NCI-H446 treated with DMSO at 0.1 percent for 48 hours (cell line): ENCODE data around the gene LYG2.
"Not testable (repeated sequence)": the region's sequence is repeated elsewhere in the genome, so short reads cannot be mapped to it uniquely, and the experiment has no call there.

Experiments used
- DNase-seq: peaks from one replicate; lab custom pipeline; 2025; lab: John Stamatoyannopoulos, UW

Gene LYG2

GRCh38 chr2:99255491-99256318, at the start of gene LYG2:
TSS of gene LYG2 (minus strand) at chr2:99255666. CDS start at chr2:99254260, 1,406 bp downstream.
- no peak for DNase-seq

GRCh38 chr2:99301097-99301496, 45.6 kb upstream of the LYG2 start, which contains the start of gene LYG1:
TSS of gene LYG1 (minus strand) at chr2:99301197. CDS start at chr2:99295670, 5,527 bp downstream.
- not testable (repeated sequence) for DNase-seq

GRCh38 chr2:99299580-99299979, 44.1 kb upstream of the LYG2 start:
- DNase-seq, result no peak

- DNase-seq, result no peak
These were observed 42.5 kb upstream of the LYG2 start for GRCh38 chr2:99297994-99298393.

GRCh38 chr2:99285526-99285925, 30.1 kb upstream of the LYG2 start:
- no peak for DNase-seq

GRCh38 chr2:99279969-99280695, 24.7 kb upstream of the LYG2 start:
- no peak for DNase-seq

GRCh38 chr2:99278793-99279291, 23.4 kb upstream of the LYG2 start:
- DNase-seq, result no peak

- DNase-seq, result not testable (repeated sequence)
These were observed 22.8 kb upstream of the LYG2 start for GRCh38 chr2:99278195-99278765.

- DNase-seq, result no peak
These were observed 20.4 kb upstream of the LYG2 start for GRCh38 chr2:99275882-99276281.

- no peak for DNase-seq
These were observed 5.8 kb upstream of the LYG2 start for GRCh38 chr2:99261242-99261641.

GRCh38 chr2:99260184-99260583, 4.7 kb upstream of the LYG2 start:
- no peak for DNase-seq

- DNase-seq, result no peak
These were observed 4.0 kb upstream of the LYG2 start for GRCh38 chr2:99259465-99259864.

- DNase-seq, result no peak
These were observed 1.2 kb upstream of the LYG2 start for GRCh38 chr2:99256677-99257076.

GRCh38 chr2:99249951-99250350, 5.5 kb downstream of the LYG2 start:
- no peak for DNase-seq

GRCh38 chr2:99242151-99242550, 13.3 kb downstream of the LYG2 start:
- DNase-seq, result no peak

- no peak for DNase-seq
These were observed 15.0 kb downstream of the LYG2 start for GRCh38 chr2:99240431-99240830.

- no peak for DNase-seq
These were observed 16.9 kb downstream of the LYG2 start for GRCh38 chr2:99238599-99238998.

- not testable (repeated sequence) for DNase-seq
These were observed 22.3 kb downstream of the LYG2 start for GRCh38 chr2:99233177-99233576.

- DNase-seq, result no peak
These were observed 37.5 kb downstream of the LYG2 start for GRCh38 chr2:99217929-99218501.

GRCh38 chr2:99216096-99216495, 39.4 kb downstream of the LYG2 start:
- DNase-seq, result no peak

- DNase-seq, result no peak
These were observed 50.0 kb downstream of the LYG2 start for GRCh38 chr2:99205491-99205890.

GRCh38 chr2:99201959-99202678, 53.3 kb downstream of the LYG2 start:
- DNase-seq, result no peak
